H4 (cell line): Measurements from ENCODE around the gene DMD. TPM values are rescaled to one million over a fixed set of nuclear protein-coding genes. Genes with fewer than 3 reads are reported as not detected.
A peak's percentile ranks its signal among the peaks of the same experiment; 100 is the strongest.
"Not testable (repeated sequence)": the region's sequence is repeated elsewhere in the genome, so short reads cannot be mapped to it uniquely, and the experiment has no call there.

ENCODE experiments used
- DNase-seq: peaks from one replicate; pipeline ENCODE4 v3.0.0-alpha.2; 2015; ENCODE audit warnings: low spot score
- total RNA-seq: library from RNA; depleted of rRNA; stranded (reverse); fragments of >200 nt; shearing (Covaris generic); gene quantifications from 2 replicates; pipeline ENCODE4 v1.2.3, GENCODE V29; 2014

DMD gene
- total RNA-seq, 1 experiment from 2014 or later = 13.3 TPM

DNA sequence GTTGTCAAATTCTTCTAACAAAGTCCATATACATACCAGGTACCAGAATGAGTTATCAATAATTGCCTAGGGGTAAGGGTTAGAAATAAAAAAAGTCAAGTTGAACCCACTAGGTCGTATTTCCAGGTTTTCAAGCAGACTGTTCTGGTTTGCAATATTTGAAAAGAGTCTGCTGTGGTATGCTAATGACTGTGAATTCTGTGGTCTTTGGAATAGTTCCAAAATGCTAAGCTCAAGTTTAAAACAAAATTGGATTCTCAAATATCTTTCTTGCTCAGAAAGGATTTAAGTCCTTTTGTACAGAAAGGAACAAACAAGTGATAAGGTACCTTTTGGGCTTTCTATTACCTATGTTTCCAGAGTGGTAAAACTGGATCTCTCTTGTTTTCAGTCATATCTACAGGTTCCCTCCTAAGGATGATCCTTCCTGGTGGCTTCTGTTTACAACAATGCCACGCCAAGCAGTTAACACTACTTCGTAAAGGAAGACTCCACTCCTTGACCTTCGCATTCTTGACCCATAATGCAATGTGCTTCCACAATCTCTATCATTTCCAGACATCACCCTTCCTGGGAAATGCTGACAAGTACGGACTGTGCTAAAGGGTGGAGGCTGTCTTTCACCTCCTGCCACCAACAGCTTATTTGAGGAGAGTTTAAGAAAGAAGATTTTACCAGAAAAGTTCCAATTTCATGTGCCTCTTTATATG is 1607.8 kb downstream of the DMD start:
- peak; percentile 16 for DNase-seq

DNA sequence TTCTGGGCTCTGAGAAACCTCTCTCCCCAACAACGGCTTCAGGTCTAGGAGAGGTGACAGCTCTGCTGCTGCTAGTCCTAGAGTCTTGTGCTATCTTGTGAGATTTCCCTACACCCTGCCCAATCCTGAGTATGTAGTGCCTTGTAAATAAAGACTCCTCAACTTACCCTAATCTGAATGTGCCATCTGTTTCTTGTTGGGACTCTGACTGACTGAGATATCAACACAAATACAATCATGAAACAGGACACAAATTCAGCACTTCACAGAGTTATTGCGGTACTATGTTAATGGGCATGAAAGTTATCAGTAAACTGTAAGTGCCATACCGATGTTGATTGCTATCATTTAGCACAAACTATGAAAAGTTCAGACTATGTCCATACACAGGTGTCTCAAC is 1610.5 kb downstream of the DMD start:
- no peak for DNase-seq

DNA sequence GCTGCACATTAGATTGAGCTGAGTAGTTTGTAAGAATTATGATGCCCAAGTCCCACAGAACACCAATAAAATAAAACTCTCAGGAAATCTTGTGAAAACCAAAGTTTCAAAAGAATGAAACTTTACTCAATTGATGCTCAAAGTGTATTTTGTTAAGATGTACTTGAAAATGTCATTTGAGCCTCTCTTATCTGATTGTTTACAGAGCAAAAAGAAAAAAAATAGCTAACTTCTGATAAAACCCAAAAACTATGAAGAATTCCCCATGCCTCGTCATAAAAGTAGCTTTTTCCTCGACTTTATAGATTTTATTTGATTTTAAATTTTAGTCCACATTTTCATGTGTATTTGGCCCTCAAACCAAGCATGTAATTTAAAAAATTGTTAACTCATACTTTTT is 1618.0 kb downstream of the DMD start:
- no peak for DNase-seq

DNA sequence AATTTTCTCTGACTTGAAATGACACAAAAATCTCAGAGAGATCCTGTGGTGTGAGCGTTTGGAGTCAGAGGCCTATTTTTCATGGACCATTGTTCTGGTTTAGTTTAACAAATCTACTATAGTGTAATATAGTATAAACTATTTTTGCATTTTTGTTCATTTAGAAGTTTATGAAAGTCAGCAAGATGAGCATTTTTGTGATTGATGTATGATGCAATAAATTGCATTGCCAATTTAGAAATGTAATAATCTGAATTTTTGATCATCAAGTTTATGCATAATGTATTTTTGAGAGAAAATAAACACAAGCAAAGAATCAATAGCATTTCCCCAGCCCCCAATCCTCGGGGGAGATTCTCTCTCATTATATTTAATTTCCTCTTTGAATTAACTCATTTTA is 1620.0 kb downstream of the DMD start:
- no peak for DNase-seq

DNA sequence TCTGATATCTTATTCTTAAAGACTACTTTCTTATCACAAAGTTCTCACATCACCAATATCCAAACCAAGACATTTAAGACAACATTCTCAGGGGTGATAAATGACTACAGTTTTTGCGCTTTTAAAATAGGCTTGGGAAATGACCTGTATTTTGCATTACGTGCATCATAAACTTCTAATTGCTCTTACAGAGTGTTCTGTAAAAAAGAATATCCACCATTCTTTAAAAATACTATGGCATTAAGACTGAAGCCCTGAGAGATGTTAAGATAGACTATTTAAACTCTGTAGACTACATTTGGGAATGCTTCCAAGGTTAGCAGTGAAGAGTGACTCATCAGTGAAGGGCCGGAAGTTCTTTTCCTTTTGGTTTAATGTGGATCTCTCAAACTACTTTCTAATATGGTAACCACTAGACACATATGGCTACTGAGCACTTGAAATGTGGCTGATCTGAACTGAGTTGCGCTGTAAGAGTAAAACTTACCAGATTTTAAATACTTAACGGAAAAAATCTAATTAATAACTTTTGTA is 1620.7 kb downstream of the DMD start:
- peak; percentile 73 for DNase-seq

DNA sequence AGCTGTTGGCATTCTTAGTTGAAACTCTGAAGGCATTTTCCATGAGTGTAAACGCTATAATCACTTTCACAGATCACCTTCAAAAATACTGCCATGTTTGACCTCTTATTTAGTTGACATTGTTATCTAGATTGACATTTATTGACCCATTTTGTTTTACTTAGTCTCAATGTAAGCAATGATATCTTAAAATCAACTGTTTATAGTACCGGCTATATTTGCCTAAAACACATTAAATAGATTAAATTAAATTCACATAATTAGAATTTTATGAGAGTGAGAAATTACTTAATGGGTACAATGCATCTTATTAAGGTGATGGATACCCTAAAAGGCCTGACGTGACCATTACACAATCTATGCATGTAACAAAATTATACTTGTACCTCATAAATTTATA is 1621.8 kb downstream of the DMD start:
- DNase-seq = no peak

DNA sequence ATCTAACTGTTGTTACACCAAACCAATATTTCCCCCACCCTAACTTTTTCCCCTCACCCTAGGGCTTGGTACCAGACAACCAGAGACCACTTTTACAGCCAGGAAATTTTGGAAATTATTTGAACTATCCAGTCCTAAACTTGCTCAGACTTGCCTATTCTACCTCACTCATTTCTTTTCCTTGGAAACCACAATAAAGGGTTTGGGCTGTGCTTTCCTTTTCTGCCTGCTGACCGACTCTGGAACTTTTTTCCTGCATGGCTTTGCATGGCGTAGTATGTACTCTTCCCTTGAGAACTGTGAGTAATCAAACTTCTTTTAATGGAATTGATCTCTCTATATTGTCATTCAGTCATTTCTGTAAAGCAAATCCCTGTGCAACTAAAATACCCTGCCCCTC is 1623.0 kb downstream of the DMD start:
- no peak for DNase-seq

DNA sequence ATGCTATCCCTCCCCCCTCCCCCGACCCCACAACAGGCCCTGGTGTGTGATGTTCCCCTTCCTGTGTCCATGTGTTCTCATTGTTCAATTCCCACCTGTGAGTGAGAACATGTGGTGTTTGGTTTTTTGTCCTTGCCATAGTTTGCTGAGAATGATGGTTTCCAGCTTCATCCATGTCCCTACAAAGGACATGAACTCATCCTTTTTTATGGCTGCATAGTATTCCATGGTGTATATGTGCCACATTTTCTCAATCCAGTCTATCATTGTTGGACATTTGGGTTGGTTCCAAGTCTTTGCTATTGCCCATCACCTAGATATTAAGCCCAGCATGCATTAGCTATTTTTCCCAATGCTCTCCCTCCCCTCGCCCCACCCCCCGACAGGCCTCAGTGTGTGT is 1627.5 kb downstream of the DMD start:
- DNase-seq = not testable (repeated sequence)

DNA sequence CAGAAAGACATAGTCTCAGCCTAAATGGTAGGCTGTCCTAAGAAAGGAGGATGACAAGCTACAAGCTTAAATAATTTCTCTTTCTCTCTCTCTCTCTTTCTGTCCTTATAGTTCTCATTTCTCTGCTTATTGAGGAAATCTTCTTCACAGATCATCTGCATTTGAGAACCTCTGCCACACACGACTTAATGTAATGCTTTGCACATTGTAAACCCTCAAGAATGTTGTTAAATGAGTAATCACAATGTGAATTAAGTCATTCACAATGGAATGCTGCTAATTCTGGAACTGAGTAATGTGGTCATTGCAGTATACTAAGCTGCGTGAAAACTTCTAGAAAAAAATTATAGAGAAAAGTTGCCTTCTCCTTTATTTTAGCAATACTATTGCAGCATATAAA is 1630.6 kb downstream of the DMD start:
- peak; percentile 55 for DNase-seq

DNA sequence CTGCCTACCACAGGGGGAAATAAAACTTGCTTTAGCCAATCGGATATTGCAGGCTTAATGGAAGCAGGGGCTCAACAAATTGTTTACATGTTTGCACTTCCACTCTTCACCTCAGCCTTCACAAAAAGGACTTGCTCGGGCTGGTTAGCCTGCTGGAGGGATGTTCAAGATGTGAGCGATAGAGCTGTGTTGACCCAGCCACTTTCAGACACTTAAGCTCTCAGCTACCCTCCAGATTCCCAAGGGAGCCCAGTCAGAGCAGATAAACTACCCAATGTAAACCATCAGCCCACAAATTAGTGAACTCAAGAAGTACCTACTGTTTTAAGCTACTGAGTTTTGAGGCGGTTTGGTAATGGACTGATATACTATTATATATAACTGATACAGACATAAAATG is 1631.1 kb downstream of the DMD start:
- peak; percentile 49 for DNase-seq

DNA sequence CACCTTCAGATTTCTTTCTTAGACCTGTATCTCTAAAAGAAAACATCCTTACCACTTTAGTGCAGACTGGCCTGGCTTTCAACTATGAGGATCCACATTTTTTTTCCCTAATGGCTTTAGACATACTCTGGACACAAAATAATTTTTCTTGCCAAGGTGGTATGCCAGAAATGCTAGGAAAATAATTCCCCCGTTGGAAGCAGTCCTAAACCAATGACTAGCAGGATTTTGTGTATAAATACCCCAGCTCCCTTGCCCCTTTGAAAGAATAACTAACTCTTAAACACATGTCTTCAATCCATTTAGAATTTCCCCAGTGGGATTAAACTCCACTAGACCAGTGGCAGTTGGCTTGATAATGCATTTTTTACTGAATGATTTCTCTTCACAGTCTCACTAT is 1639.0 kb downstream of the DMD start:
- DNase-seq = no peak

DNA sequence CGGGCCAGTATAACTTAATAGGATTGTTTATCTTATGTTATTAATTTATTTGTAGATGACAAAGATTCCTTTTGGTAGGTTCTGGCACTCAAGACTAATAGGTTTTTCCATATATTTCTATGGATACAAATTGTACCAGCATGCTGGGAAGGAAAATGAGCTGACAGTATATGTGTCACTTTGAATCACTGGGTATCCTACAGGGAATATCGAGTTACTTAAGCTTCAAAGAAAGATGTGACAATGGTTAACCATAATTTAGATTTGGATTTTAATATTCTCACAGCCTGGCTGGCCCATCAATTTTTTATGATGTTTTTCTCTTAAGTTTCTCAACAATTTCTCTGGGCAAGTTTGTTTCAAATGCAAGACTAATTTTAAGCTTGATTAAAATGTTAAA is 1640.7 kb downstream of the DMD start:
- DNase-seq = no peak

DNA sequence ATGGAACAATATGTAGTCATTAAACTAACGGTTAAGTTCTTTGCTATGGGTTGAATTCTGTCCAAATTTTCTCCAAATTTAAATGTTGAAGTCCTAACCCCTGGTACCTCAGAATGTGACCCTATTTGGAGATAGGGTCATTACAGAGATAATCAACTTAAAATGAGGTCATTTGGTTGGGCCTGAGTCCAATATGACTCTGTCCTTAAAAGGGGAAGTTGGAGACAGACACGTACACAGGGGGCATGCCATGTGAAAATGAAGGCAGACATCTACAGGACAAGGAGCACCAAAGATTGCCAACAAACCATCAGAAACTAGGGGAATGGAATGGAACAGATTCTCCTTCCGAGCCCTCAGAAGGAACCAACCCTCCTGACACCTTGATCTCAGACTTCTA is 1647.6 kb downstream of the DMD start:
- no peak for DNase-seq

DNA sequence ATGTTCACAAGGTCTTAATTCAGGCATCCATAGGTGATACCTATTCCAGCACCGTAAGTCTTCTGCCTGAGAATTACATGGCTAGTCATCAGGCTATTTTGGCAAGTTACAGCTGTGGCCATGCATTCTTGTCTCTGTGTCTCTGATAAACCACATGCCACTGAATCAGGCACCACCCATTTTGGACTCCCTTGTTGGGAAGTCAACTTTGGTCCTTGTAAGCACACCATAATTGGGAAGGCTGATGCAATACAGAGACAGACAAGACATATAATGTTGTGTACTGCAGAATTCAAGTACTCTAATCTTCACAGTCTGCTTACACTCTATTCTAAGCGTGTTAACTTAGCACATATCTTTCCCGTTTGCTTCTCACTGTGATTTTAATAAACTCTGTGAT is 1655.8 kb downstream of the DMD start:
- peak; percentile 36 for DNase-seq

DNA sequence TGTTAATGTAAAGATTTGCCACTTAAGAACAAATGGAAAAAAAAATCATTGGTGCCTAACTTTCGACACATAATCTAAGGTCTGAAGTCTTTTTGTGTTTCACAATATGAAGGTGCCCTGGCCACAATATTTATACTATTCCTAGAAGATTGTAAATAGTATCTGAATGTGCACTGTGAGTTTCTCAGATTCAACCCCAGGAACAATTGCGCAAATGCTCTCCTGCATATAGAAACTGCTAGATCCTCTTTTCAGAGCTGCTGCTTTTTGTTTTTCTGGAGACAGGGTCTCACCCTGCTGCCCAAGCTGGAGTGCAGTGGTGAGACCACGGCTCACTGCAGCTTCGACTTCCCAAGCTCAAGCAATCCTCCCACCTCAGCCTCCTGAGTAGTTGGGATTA is 1659.4 kb downstream of the DMD start:
- peak; percentile 47 for DNase-seq

DNA sequence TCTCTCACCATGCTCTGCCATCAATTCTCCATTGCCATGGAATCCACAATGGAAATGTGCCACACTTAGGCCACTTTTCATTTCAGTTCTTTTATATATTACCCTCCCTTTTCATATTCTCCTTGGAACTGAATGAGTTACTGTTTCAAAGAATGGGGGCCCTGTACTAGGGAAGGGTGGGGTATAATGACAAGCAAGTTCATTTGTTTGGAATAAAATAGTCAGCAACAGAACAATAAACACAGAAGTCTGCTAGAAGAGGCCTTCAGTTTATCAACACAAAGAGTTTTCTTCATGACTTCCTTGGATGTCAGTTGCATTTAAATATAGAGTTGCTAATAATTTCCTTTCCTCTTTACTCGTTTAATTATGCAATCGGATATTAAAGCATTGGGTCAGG is 1661.2 kb downstream of the DMD start:
- no peak for DNase-seq

DNA sequence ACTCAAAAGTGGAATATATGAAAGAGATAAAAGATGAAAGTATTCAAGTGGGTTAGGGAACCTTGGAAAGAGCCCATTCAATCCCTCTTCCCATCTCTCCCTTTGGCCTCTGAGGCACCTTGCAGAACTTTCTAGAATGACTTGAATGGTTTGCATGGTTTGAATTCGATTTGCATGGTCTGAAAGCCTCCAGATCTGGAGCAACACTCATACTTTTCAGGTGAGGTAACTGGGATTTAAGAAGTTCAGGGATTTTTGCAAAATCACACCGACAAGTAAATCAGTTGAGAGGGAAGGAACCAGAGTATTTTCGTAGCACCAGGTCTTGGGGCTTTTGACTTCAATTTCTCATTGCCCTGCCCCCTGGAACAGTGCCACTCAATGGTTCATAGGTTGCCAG is 1663.5 kb downstream of the DMD start:
- DNase-seq = no peak

DNA sequence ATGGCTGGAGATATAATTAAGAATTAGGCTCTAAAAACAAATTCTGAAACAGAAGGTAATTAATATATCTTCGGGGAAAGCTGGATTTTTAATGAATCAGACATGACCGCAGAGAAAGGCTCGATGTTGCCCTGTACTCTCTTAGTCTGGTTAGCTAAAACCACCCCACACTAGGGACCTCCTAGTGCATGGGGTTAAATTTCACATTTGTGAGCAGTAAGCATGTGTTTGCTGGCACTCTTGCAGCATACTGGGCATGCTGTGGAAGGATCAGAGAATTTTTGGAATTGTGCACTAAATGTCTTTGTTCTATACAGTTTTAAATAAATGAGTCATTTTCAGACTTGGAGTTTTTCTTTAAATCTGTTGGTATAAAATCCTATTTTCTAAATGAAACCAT is 1663.9 kb downstream of the DMD start:
- DNase-seq = peak; percentile 14

DNA sequence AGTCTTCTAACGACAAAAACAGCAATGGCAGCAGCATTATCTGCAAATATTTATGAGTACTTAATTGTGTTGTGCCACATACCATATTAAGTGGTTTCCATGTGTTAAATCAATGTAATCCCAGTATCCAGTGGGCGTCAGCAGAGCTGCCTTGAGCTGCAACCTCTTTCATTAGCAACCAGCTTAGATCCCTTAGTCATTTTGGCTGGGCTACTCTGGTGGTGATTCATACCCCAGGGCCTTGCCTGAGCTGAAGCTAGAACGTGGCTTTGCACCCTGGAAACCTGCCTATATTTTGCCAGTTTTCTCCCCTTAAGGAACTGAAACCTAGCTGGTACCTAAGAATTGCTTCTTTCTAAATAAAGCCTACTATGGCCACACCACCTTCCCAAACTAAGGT is 1665.2 kb downstream of the DMD start:
- DNase-seq = peak; percentile 75

DNA sequence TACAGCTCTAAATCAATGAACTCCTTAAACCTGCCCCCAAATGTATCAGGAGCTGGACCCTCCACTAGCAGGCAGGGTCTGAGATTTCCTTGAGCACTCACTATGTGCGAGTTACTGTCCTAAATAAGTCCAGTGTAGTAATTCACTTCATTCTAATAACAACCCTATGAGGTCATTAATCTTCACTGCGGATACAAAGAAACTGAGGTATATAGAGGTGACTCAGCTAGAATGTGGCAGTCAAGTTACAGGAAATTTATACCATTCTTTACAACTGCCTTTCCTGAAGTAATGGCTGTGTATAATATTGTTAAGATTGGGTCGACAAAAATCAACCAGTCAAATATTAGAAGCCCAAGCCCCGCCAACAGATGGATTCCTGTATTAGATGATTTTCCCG is 1665.6 kb downstream of the DMD start:
- no peak for DNase-seq

DNA sequence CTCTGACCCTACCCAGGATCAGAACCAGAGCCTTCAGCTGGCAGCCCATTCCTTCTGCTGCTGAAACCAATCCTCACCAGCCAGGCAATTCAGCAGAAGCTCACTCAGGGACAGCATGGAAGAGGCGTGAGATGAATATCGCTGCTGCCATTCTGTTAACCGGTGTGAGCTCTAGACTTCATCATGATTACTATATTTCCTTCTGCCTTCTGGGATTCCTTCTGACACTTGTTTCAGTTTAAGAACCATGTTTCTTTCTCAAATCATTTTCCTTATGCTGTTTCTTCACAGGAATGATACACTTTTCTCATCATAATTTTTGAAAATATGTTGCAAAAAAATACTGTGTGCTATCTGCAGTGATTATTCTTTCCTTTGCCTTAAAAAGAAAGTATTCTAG is 1666.2 kb downstream of the DMD start:
- no peak for DNase-seq

DNA sequence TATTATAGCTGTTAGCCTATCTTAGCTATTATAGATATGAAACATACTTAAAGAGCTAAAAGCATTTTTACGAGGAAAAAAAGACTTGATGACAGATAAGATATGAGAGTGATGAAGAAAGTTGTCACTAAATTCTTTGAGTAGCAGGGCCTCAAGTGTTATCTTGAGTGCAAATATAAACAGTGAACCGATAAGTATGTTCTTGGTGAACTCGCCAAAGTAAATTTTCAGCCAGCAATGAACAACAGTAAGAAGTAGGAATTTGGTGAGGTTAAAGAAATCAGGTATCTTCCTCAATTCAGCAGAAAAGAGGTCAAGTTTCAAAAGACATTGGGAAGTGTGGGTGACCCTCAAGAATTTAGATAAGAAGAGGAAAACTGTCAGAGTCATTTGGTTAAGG is 1667.7 kb downstream of the DMD start:
- no peak for DNase-seq

DNA sequence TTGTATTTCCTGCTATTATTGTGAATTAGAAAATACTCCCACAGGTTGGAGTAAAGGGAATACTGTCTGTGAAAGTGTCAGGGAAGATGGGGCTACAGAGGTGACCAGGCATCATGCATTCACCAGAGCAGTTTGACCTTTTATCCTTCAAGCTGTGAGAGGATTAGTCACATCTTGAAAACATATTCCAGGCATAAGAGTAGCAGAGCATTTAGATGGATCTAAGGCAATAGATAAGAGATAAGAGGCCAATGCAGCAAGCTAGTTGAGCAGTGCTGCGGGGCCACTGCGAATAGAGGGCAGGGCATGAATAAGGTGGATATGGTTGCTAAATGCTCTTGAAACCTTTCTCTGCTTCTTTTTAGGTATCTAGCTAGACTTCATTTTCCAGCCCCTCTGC is 1668.8 kb downstream of the DMD start:
- DNase-seq = no peak

DNA sequence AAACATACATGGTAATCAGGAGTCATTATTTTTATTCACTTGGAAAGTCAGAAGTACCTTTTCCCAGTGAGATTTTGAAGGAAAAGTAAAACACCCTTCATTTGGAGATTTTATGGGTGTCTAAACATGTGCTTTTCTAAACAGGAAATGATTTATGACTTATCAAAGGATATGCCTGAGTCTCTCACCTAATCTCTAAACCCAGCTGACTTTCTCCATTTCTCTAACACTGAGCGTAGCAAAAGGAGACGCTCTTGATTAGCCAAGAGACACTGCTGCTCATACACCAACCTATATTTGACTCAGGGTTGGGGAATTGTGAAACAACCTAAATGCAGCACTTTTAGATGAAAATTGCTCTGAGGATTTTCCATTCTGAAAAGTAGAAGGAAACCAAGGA is 1671.0 kb downstream of the DMD start:
- DNase-seq = no peak
